MM.1S (cell line): ENCODE data around the gene TCF3.
"Not testable (repeated sequence)": the region's sequence is repeated elsewhere in the genome, so short reads cannot be mapped to it uniquely, and the experiment has no call there.

Source experiments
- EZH2 ChIP-seq: fragments of 300-600 bp; sonication (generic); optimal IDR thresholded peaks from 2 replicates; pipeline ENCODE3; 2017; ENCODE audit warnings: low read depth, mild to moderate bottlenecking, antibody characterized with exemption, low read length, mixed read lengths
- EZH2phosphoT487 ChIP-seq: fragments of 300-600 bp; sonication (generic); IDR thresholded peaks from 2 replicates; pipeline ENCODE4 v1.6.1; 2018; ENCODE audit warnings: antibody characterized with exemption, low read length
- TF ChIP-seq, protein P1 (sequence below): fragments of 300-600 bp; sonication (generic); IDR thresholded peaks from 2 replicates; pipeline ENCODE4 v1.5.1; 2016; ENCODE audit warnings: antibody characterized with exemption, low read length, mixed read lengths

DNA sequence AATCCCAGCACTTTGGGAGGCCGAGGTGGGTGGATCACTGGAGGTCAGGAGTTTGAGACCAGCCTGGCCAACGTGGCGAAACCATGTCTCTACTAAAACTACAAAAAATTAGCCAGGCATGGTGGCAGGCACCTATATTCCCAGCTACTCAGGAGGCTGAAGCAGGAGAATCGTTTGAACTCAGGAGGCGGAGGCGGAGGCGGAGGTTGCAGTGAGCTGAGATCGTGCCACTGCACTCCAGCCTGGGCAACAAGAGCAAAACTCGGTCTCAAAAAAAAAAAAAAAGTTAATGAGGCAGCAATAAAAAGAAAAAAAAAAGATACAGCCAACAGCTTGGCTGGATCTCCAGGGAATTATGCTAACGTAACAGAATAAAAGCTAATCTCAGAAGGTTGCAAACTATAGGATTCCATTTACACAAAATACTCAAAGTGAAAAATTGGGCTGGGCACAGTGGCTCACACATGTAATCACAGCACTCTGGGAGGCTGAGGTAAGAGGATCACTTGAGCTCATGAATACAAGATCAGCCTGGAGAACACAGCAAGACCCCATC lies 11.4 kb downstream of the TCF3 start:
- TF ChIP-seq, protein P1, sequence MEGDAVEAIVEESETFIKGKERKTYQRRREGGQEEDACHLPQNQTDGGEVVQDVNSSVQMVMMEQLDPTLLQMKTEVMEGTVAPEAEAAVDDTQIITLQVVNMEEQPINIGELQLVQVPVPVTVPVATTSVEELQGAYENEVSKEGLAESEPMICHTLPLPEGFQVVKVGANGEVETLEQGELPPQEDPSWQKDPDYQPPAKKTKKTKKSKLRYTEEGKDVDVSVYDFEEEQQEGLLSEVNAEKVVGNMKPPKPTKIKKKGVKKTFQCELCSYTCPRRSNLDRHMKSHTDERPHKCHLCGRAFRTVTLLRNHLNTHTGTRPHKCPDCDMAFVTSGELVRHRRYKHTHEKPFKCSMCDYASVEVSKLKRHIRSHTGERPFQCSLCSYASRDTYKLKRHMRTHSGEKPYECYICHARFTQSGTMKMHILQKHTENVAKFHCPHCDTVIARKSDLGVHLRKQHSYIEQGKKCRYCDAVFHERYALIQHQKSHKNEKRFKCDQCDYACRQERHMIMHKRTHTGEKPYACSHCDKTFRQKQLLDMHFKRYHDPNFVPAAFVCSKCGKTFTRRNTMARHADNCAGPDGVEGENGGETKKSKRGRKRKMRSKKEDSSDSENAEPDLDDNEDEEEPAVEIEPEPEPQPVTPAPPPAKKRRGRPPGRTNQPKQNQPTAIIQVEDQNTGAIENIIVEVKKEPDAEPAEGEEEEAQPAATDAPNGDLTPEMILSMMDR = not testable (repeated sequence)
- not testable (repeated sequence) for TF ChIP-seq EZH2phosphoT487, EZH2
